Stimulated activated effector memory CD8-positive, alpha-beta T cell treated with anti-CD3 and anti-CD28 coated beads, Interleukin-12 subunit alpha, Interleukin-12 subunit beta, amount 100 ng/mL, for 72 hours (primary cell): Measurements from ENCODE around the gene RABEP2.
A peak's percentile ranks its signal among the peaks of the same experiment; 100 is the strongest.
"Not testable (repeated sequence)": the region's sequence is repeated elsewhere in the genome, so short reads cannot be mapped to it uniquely, and the experiment has no call there.

Source experiments
- ATAC-seq: fragments of 150-1000 bp; cut with Tn5 transposase; 2 replicates; pipeline ENCODE4 v1.10.0; 2021
- DNase-seq, 2 donors: peaks; one replicate each; pipeline ENCODE4 v3.0.0; 2021 to 2022; ENCODE audit warnings: low spot score in 2 of 2
- H3K27ac Mint-ChIP-seq: one replicate; pipeline ENCODE4 v1.8.0; 2022; ENCODE audit warnings: mild to moderate bottlenecking, mixed read lengths
- H3K36me3 Mint-ChIP-seq: one replicate; pipeline ENCODE4 v1.8.0; 2022; ENCODE audit warnings: mild to moderate bottlenecking, mixed read lengths
- H3K4me1 Mint-ChIP-seq: one replicate; pipeline ENCODE4 v1.8.0; 2022; ENCODE audit warnings: mixed read lengths
- H3K4me3 Mint-ChIP-seq: one replicate; pipeline ENCODE4 v1.8.0; 2022; ENCODE audit warnings: mild to moderate bottlenecking, mixed read lengths
- H3K9me3 Mint-ChIP-seq: one replicate; pipeline ENCODE4 v1.8.0; 2022; ENCODE audit warnings: mixed read lengths

RABEP2 gene

DNA sequence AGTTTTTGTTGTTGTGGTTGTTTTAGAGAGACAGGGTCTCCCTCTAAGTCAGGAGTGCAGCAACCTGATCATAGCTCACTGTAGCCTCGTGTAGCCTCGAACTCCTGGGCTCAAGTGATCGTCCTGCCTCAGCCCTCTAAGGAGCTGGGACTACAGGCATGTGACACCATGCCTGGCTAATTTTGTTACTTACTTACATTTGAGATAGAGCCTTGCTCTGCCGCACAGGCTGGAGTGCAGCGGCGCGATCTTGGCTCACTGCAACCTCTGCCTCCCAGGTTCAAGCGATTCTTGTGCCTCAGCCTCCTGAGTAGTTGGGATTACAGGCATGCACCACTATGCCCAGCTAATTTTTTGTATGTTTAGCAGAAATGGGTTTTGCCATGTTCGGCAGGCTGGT, 57.4 kb downstream of the RABEP2 start:
- H3K4me3 Mint-ChIP-seq, H3K9me3 Mint-ChIP-seq, H3K27ac Mint-ChIP-seq, DNase-seq, ATAC-seq: not testable (repeated sequence)
- H3K36me3 Mint-ChIP-seq, result peaks cover 71% of the 10 kb centered on the region
- H3K4me1 Mint-ChIP-seq, result peaks cover 37% of the 10 kb centered on the region

DNA sequence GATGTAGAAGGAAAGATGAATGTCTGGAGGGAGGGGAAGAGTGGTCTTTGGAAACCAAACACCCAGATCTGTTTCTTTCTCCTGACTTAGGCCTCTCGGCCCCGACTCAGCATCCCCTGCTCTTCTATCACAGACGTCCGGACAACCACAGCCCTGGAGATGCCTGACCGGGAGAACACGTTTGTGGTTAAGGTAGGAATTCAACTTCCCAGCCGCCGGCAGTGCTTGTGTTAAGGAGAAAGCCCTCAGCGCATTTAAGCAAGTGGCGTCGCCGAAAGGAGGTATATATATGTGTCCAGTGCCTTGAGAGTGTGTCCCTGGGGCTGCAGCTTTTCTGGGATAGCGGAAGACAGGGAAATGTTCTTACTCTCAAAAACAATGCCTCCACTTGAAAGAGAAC, 57.8 kb downstream of the RABEP2 start:
- Mint-ChIP-seq H3K36me3 (peaks cover 73% of the 10 kb centered on the region), H3K4me3 (no peak overlapping the region), H3K4me1 (peaks cover 37% of the 10 kb centered on the region), H3K9me3 (no peaks in the 10 kb centered on the region), H3K27ac (peak overlapping the region; percentile 75)
- no peak for ATAC-seq
- DNase-seq, result no peak

DNA sequence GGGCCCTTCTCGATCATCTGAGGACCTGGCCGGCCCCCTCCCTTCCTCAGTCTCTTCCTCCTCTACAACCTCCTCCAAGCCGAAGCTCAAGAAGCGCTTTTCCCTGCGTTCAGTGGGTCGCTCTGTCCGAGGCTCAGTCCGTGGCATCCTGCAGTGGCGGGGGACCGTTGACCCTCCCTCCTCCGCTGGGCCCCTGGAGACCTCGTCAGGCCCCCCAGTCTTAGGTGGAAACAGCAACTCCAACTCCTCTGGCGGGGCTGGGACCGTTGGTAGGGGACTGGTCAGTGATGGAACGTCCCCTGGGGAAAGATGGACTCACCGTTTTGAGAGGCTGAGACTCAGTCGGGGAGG, 58.6 kb downstream of the RABEP2 start:
- no peaks in the 10 kb centered on the region for H3K9me3 Mint-ChIP-seq
- H3K27ac Mint-ChIP-seq, result peak overlapping the region; percentile 75
- DNase-seq (no peak), ATAC-seq (no peak)
- H3K36me3 Mint-ChIP-seq, result peaks cover 73% of the 10 kb centered on the region
- peaks cover 37% of the 10 kb centered on the region for H3K4me1 Mint-ChIP-seq
- no peak overlapping the region for H3K4me3 Mint-ChIP-seq

DNA sequence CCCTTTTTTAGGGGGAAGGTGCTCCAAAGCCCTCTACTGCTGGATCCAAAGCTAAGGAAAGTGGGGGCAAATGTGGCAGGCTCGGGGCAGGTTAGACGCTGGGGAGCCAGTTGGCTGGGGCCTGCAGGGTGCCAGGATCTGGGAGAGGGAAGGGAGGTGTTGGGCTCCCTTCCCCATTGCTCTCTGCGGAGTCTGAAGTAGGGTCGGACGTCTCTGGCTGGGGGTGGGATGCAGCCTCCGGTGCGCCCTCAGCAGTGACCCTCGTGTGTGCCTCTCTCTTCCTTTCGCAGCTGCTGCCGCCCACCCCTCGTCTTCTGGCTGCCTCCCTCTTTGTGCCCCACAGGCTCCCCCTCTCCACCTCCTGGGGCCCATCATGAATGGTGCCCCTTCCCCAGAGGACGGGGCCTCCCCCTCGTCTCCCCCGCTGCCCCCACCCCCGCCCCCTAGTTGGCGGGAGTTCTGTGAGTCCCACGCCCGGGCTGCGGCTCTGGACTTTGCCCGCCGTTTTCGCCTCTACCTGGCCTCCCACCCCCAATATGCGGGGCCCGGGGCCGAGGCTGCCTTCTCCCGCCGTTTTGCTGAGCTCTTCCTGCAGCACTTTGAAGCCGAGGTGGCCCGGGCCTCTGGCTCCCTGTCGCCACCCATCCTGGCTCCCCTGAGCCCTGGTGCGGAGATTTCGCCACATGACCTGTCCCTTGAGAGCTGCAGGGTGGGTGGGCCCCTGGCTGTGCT, 59.1 kb downstream of the RABEP2 start:
- Mint-ChIP-seq H3K4me3 (no peak overlapping the region), H3K27ac (peak overlapping the region; percentile 95), H3K9me3 (no peaks in the 10 kb centered on the region), H3K36me3 (peaks cover 71% of the 10 kb centered on the region), H3K4me1 (peaks cover 37% of the 10 kb centered on the region)
- no peak for DNase-seq
- no peak for ATAC-seq

DNA sequence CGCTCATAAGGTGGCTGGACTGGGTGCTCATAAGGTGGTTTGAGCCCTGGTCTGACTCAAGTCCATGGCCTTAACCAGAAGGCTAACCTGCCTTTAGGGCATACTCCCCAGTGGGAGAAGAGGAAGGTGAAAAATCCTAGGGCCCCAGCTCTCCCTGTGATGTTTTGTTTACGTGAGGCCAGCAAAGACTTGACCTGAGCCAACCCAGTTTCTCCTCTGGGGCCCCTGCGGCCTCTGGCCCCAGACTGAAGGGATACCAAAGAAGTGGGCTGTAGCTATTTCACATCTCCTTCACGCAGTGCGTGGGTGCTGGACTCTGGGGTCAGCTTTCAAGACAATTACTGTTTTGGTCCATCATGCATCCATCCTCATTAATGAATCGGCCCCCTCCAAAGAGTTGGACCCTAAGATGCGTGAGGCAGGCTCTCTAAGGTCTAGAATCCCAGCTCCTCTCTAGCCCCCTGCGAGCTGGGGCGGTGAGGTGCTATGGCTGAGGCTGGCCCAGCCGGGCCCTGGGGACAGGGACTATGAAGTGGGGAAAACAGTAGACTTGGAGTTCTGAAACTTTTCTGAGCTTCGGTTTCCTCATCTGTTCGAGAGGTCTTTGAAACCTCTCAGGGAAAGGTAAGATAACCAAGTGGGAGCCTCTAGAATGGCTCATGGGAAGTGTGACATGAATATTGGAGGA, 59.9 kb downstream of the RABEP2 start:
- Mint-ChIP-seq H3K27ac (peak overlapping the region; percentile 95), H3K4me3 (peak overlapping the region; percentile 97), H3K36me3 (peaks cover 63% of the 10 kb centered on the region), H3K4me1 (peaks cover 37% of the 10 kb centered on the region), H3K9me3 (no peaks in the 10 kb centered on the region)
- ATAC-seq (no peak), DNase-seq (no peak)

DNA sequence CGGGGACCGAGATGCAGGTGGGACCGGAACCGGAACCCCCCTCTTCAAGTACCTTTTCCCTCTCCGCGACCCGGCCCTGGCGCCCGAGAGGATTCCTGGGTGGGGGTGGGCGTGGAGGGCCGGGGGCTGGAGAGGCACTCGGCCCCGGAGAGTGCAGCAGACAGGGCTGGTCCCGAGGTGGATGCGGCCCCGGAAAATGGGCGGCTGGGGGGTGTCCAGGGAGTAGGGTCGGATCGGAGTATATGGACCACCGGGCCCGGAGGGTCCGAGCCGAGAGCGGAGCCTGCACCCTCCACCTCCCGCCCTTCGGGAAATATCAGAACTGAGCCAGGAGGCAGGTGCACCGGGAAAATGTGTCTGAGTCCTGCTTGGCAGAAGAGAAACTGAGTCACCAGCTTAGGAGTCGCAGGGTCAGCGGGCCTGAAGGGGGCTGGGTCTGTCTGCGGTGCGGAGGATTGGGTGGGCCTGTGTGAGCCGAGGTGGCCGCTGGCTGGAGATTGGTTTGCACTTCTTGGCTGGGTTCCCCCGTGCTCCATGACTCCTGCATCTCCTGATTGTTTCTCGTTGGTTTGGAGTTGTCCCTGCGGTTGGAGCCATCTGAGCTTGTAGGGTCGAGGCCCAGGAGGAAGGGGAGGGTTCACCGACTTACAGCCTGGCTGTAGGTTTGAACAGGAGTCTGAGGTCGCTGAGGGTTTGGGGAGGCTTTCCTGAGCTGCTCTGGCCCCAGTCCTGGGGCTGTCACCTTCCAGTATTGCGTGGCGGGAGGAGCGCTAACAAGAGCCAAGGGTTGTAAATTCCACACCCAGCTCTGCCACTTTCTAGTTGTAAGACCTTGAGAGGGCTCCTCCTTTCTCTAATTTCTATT, 60.9 kb downstream of the RABEP2 start:
- H3K36me3 Mint-ChIP-seq, result peaks cover 54% of the 10 kb centered on the region
- H3K4me1 Mint-ChIP-seq, result peaks cover 37% of the 10 kb centered on the region
- H3K4me3 Mint-ChIP-seq, result peak overlapping the region; percentile 97
- ATAC-seq (no peak), DNase-seq (no peak)
- peak overlapping the region; percentile 95 for H3K27ac Mint-ChIP-seq
- no peaks in the 10 kb centered on the region for H3K9me3 Mint-ChIP-seq

DNA sequence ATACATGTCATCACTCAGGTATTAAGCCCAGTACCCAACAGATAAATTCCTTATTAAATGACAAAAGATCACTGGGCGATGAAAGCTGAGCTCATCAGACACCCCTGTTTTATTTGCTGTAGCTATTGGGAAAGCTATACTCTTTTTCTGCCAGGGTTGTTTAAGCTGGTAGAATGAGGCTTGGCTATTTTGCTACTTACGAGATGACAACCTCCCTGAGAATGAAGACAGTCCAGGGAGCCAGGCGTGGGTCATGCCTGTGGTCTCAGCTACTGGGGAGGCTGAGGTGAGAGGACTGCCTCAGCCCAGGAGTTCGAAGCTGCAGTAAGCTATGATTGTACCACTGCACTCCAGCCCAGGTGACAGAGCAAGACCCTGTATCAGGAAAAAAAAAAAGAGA, 65.7 kb downstream of the RABEP2 start:
- Mint-ChIP-seq H3K27ac (no peak overlapping the region), H3K9me3 (no peaks in the 10 kb centered on the region), H3K4me3 (no peak overlapping the region), H3K4me1 (peaks cover 12% of the 10 kb centered on the region), H3K36me3 (peaks cover 24% of the 10 kb centered on the region)
- DNase-seq (no peak), ATAC-seq (no peak)

DNA sequence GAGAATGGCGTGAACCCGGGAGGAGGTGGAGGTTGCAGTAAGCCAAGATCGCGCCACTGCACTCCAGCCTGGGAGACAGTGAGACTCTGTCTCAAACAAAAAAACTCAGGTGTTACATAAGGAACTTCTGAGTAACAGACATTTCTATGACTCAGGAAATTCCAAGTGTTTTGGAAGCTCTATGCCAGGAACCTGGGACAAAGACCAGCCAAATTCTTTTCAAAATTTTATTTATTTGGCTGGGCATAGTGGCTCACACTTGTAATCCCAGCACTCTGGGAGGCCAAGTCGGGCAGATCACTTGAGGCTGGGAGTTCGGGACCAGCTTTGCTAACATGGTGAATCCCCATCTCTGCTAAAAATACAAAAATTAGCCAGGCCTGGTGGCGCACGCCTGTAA, 66.6 kb downstream of the RABEP2 start:
- Mint-ChIP-seq H3K4me3 (no peak overlapping the region), H3K27ac (no peak overlapping the region), H3K4me1 (peaks cover 7% of the 10 kb centered on the region), H3K36me3 (peaks cover 20% of the 10 kb centered on the region), H3K9me3 (no peaks in the 10 kb centered on the region)
- ATAC-seq, result no peak
- no peak for DNase-seq
